Measurements from ENCODE around the gene SDK2. TPM values are rescaled to one million over a fixed set of nuclear protein-coding genes. Genes with fewer than 3 reads are reported as not detected.

SDK2 gene
- total RNA-seq, 1 donor from 2014 or later: 11.2 TPM

DNA sequence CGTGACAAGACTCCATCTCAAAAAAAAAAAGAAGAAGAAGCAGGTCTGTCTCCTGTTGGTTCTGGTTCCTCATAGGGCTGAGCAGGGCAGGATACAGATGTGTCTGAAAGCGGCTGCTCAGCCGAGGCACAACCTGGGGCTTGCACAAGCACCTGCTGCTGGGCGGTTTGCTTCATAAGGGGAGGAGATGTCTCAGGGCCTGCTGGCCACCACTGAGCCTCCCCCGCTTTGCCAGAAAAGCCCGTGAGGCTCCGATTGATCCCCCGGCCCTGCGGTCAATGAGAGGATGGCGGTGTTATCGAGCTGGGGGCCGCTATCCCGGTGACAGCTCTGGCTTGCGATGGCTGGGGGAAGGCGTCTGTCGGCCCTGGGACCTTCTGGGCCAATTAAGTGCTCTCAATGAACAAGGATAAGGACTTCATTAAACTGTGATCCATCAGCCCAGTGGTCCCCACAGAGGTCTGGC, 162.0 kb downstream of the SDK2 start:
- Mint-ChIP-seq H3K9me3 (ENCODE audit: unreplicated experiment) (peaks cover 9% of the 10 kb centered on the region), H3K27me3 (ENCODE audit: low read depth, unreplicated experiment) (peaks cover 13% of the 10 kb centered on the region), H3K4me1 (ENCODE audit: low read depth, unreplicated experiment) (peaks cover 5% of the 10 kb centered on the region), H3K27ac (ENCODE audit: unreplicated experiment) (no peak overlapping the region), H3K4me3 (ENCODE audit: unreplicated experiment) (no peak overlapping the region), H3K36me3 (ENCODE audit: low read depth, unreplicated experiment) (peaks cover 15% of the 10 kb centered on the region)
- Histone ChIP-seq H3K4me2 (ENCODE audit: low read length) (no peak overlapping the region), H3K9me3 (ENCODE audit: insufficient read depth, low read depth, low read length) (peaks cover 7% of the 10 kb centered on the region), H3K27ac (ENCODE audit: low read depth, low read length) (no peak overlapping the region), H3K4me1 (ENCODE audit: insufficient read depth, low read length) (no peaks in the 10 kb centered on the region), H3K36me3 (ENCODE audit: insufficient read depth, low read length) (no peaks in the 10 kb centered on the region), H3K4me3 (ENCODE audit: insufficient read depth, low read depth, low read length) (no peak overlapping the region), H3K9ac (ENCODE audit: low read length) (no peak overlapping the region), H4K20me1 (ENCODE audit: insufficient read depth, low read length) (no peaks in the 10 kb centered on the region), H2AFZ (ENCODE audit: low read depth, low read length) (no peak overlapping the region), H3K79me2 (ENCODE audit: insufficient read depth, low read length) (no peaks in the 10 kb centered on the region), H3K27me3 (ENCODE audit: insufficient read depth, low read length) (peaks cover 2% of the 10 kb centered on the region)
- no peak for DNase-seq (ENCODE audit: low read depth)
- FAIRE-seq: no peak
- no peak for TF ChIP-seq EZH2 (IDR thresholded peaks at IDR 0.05; ENCODE audit: insufficient read depth, low read length)
- TF ChIP-seq, protein P1, sequence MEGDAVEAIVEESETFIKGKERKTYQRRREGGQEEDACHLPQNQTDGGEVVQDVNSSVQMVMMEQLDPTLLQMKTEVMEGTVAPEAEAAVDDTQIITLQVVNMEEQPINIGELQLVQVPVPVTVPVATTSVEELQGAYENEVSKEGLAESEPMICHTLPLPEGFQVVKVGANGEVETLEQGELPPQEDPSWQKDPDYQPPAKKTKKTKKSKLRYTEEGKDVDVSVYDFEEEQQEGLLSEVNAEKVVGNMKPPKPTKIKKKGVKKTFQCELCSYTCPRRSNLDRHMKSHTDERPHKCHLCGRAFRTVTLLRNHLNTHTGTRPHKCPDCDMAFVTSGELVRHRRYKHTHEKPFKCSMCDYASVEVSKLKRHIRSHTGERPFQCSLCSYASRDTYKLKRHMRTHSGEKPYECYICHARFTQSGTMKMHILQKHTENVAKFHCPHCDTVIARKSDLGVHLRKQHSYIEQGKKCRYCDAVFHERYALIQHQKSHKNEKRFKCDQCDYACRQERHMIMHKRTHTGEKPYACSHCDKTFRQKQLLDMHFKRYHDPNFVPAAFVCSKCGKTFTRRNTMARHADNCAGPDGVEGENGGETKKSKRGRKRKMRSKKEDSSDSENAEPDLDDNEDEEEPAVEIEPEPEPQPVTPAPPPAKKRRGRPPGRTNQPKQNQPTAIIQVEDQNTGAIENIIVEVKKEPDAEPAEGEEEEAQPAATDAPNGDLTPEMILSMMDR (IDR thresholded peaks at IDR 0.05; ENCODE audit: insufficient read depth, low read depth, low read length): no peak

DNA sequence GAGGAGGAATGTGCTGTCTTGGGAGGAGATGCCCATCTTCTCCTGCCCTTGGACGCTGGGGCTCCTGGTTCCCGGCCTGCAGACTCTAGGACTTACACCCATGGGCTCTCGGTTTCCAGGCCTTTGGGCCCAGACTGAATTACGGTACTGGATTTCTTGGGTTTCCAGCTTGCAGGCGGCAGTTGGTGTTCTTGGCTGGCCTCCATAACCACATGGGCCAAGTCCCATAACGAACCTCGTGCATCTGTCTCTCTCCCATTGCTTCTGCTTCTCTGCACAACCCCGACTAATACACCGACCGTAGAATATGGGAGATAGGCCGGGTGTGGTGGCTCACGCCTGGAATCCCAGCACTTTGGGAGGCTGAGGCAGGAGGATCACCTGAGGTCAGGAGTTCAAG, 162.6 kb downstream of the SDK2 start:
- Histone ChIP-seq H3K4me1 (ENCODE audit: insufficient read depth, low read length) (no peaks in the 10 kb centered on the region), H3K27ac (ENCODE audit: low read depth, low read length) (no peak overlapping the region), H3K79me2 (ENCODE audit: insufficient read depth, low read length) (no peaks in the 10 kb centered on the region), H3K27me3 (ENCODE audit: insufficient read depth, low read length) (peaks cover 2% of the 10 kb centered on the region), H3K36me3 (ENCODE audit: insufficient read depth, low read length) (no peaks in the 10 kb centered on the region), H3K9me3 (ENCODE audit: insufficient read depth, low read depth, low read length) (peaks cover 7% of the 10 kb centered on the region), H3K9ac (ENCODE audit: low read length) (no peak overlapping the region), H3K4me2 (ENCODE audit: low read length) (no peak overlapping the region), H2AFZ (ENCODE audit: low read depth, low read length) (no peak overlapping the region), H3K4me3 (ENCODE audit: insufficient read depth, low read depth, low read length) (no peak overlapping the region), H4K20me1 (ENCODE audit: insufficient read depth, low read length) (no peaks in the 10 kb centered on the region)
- Mint-ChIP-seq H3K27ac (ENCODE audit: unreplicated experiment) (peak overlapping the region; percentile 38), H3K4me1 (ENCODE audit: low read depth, unreplicated experiment) (peaks cover 8% of the 10 kb centered on the region), H3K27me3 (ENCODE audit: low read depth, unreplicated experiment) (peaks cover 13% of the 10 kb centered on the region), H3K36me3 (ENCODE audit: low read depth, unreplicated experiment) (peaks cover 15% of the 10 kb centered on the region), H3K9me3 (ENCODE audit: unreplicated experiment) (peaks cover 8% of the 10 kb centered on the region), H3K4me3 (ENCODE audit: unreplicated experiment) (no peak overlapping the region)
- TF ChIP-seq EZH2 (IDR thresholded peaks at IDR 0.05; ENCODE audit: insufficient read depth, low read length): no peak
- TF ChIP-seq, protein P1 (IDR thresholded peaks at IDR 0.05; ENCODE audit: insufficient read depth, low read depth, low read length): no peak
- DNase-seq (ENCODE audit: low read depth) (no peak), FAIRE-seq (no peak)

DNA sequence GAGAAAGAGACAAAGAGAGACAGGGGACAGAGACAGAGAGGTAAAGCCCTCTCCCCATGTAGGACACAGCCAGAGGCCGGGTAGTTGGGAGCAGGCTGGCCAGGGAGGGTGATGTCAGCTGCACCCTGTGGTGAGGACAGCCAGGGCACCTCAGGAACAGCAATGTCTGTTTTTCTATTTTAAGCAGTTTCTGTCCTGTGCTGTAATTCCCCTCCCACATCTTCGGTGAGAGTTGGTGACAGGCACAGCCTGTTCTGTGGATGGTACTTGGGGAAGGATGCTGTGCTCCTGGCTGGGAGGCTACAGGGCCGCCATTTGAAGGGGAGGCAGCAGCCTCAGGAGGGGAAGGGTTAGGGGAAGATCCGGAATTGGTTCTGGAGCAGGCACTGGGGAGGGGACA, 163.5 kb downstream of the SDK2 start:
- H3K36me3 Mint-ChIP-seq (ENCODE audit: low read depth, unreplicated experiment): peaks cover 12% of the 10 kb centered on the region
- Histone ChIP-seq H3K4me1 (ENCODE audit: insufficient read depth, low read length) (no peaks in the 10 kb centered on the region), H3K36me3 (ENCODE audit: insufficient read depth, low read length) (no peaks in the 10 kb centered on the region), H2AFZ (ENCODE audit: low read depth, low read length) (no peak overlapping the region), H3K9ac (ENCODE audit: low read length) (no peak overlapping the region), H3K27me3 (ENCODE audit: insufficient read depth, low read length) (peaks cover 2% of the 10 kb centered on the region), H3K4me2 (ENCODE audit: low read length) (no peak overlapping the region), H3K9me3 (ENCODE audit: insufficient read depth, low read depth, low read length) (peaks cover 7% of the 10 kb centered on the region), H4K20me1 (ENCODE audit: insufficient read depth, low read length) (no peaks in the 10 kb centered on the region), H3K27ac (ENCODE audit: low read depth, low read length) (no peak overlapping the region), H3K4me3 (ENCODE audit: insufficient read depth, low read depth, low read length) (no peak overlapping the region), H3K79me2 (ENCODE audit: insufficient read depth, low read length) (no peaks in the 10 kb centered on the region)
- H3K27me3 Mint-ChIP-seq (ENCODE audit: low read depth, unreplicated experiment): peaks cover 13% of the 10 kb centered on the region
- FAIRE-seq: no peak
- no peak for TF ChIP-seq EZH2 (IDR thresholded peaks at IDR 0.05; ENCODE audit: insufficient read depth, low read length)
- TF ChIP-seq, protein P1 (IDR thresholded peaks at IDR 0.05; ENCODE audit: insufficient read depth, low read depth, low read length): no peak
- H3K27ac Mint-ChIP-seq (ENCODE audit: unreplicated experiment): peak overlapping the region; percentile 38
- H3K9me3 Mint-ChIP-seq (ENCODE audit: unreplicated experiment): peaks cover 7% of the 10 kb centered on the region
- DNase-seq (ENCODE audit: low read depth): no peak
- peaks cover 8% of the 10 kb centered on the region for H3K4me1 Mint-ChIP-seq (ENCODE audit: low read depth, unreplicated experiment)
- H3K4me3 Mint-ChIP-seq (ENCODE audit: unreplicated experiment): no peak overlapping the region
